K562 (cell line): ENCODE results near the gene ALS2CL. TPM values are rescaled to one million over a fixed set of nuclear protein-coding genes. Genes with fewer than 3 reads are reported as not detected.

Source experiments
- ATAC-seq: fragments of 200-7000 bp; cut with Tn5 transposase; 3 replicates; pipeline ENCODE4 v1.9.1; 2020; ENCODE audit warnings: moderate library complexity
- BruUV-seq: library from RNA; stranded (reverse); fragments of 400-500 nt; replicated peaks from 2 replicates; lab custom pipeline; 2021; lab: Mats Ljungman, UMichigan
- CTCF ChIA-PET: fragments of 300-600 bp; formaldehyde crosslinking; extraction: SDS; loops from one replicate; lab custom pipeline; 2021; ENCODE audit warnings: low intra/inter-chr PET ratio; lab: Yijun Ruan, JAX
- POLR2A ChIA-PET: fragments of 300-600, 350-650 bp; sonication (Branson Sonifier 250); formaldehyde crosslinking; extraction: SDS; loops from one replicate; lab custom pipeline; 2021; ENCODE audit warnings: antibody characterized with exemption, inconsistent platforms; lab: Yijun Ruan, JAX
- DNase-seq, 4 experiments: peaks; one replicate each; pipeline versions ENCODE4 v3.0.0 to v3.0.0-alpha.2; 2011 to 2018; ENCODE audit warnings: low spot score in 3 of 4, mixed read lengths in 3 of 4; ENCODE audit errors: extremely low read depth in 1 of 4
- FAIRE-seq: peaks from 2 replicates; lab custom pipeline; 2011; peaks lifted over from hg19 to GRCh38; lab: Jason Lieb, UNC
- H2AFZ ChIP-seq: 2 replicates; pipeline ENCODE4 v1.6.0; 2011; ENCODE audit warnings: low read depth, low read length, control low read depth, inconsistent platforms
- H3K27ac ChIP-seq: fragments of 200-600 bp; 3 replicates; pipeline ENCODE4 v1.8.0; 2011; ENCODE audit warnings: low read depth, mild to moderate bottlenecking, control low read depth, inconsistent platforms, low read length, moderate library complexity, mixed read lengths; ENCODE audit errors: extremely low read depth
- H3K27me3 ChIP-seq, 2 experiments: fragments of 300-600 bp in 1 of 2; 2 replicates in 1 of 2; 3 replicates in 1 of 2; pipeline versions ENCODE4 v1.6.0 to v1.8.0; 2011; ENCODE audit warnings: inconsistent platforms in 2 of 2, low read length in 2 of 2, mild to moderate bottlenecking in 1 of 2, mixed read lengths in 1 of 2, moderate library complexity in 1 of 2; ENCODE audit not compliant: control insufficient read depth in 2 of 2, insufficient read depth in 2 of 2
- H3K36me3 ChIP-seq: fragments of 300-600 bp; 3 replicates; pipeline ENCODE4 v1.8.0; 2011; ENCODE audit warnings: mild to moderate bottlenecking, low read length, inconsistent platforms; ENCODE audit not compliant: control insufficient read depth, insufficient read depth
- H3K4me1 ChIP-seq, 2 experiments: fragments of 200-600 bp in 1 of 2; replicated peaks in 1 of 2; 2 replicates in 1 of 2; 3 replicates in 1 of 2; pipeline versions ENCODE4 v1.5.1 to v1.8.0; 2011; ENCODE audit warnings: inconsistent platforms in 2 of 2, low read length in 2 of 2, mild to moderate bottlenecking in 1 of 2, mixed read lengths in 1 of 2, moderate library complexity in 1 of 2; ENCODE audit not compliant: control insufficient read depth in 2 of 2, insufficient read depth in 2 of 2
- H3K4me2 ChIP-seq: 2 replicates; pipeline ENCODE4 v1.6.1; 2011; ENCODE audit warnings: low read length, control low read depth, inconsistent platforms, mixed read lengths; ENCODE audit not compliant: insufficient read depth
- H3K4me3 ChIP-seq: fragments of 200-600 bp; sonication (generic), shearing (Covaris generic); 2 replicates; pipeline ENCODE4 v1.5.1; 2016; ENCODE audit warnings: control low read depth, inconsistent platforms
- H3K79me2 ChIP-seq: fragments of 200-600 bp; 3 replicates; pipeline ENCODE4 v1.8.0; 2011; ENCODE audit warnings: low read length, inconsistent platforms; ENCODE audit not compliant: control insufficient read depth, insufficient read depth
- H3K9ac ChIP-seq, 2 experiments: 2 replicates each; pipeline versions ENCODE4 v1.6.0 to v1.6.1; 2011; ENCODE audit warnings: low read depth in 2 of 2, low read length in 2 of 2, control low read depth in 1 of 2, inconsistent platforms in 1 of 2, mild to moderate bottlenecking in 1 of 2, mixed read lengths in 1 of 2; ENCODE audit not compliant: insufficient read depth in 1 of 2
- H3K9me1 ChIP-seq: one replicate; pipeline ENCODE4 v1.6.0; 2011; ENCODE audit warnings: inconsistent platforms, mild to moderate bottlenecking, low read length, moderate library complexity; ENCODE audit not compliant: control insufficient read depth, insufficient read depth
- H3K9me3 ChIP-seq: replicated peaks from 2 replicates; pipeline ENCODE4 v1.5.1; 2011; ENCODE audit warnings: low read depth, low read length, inconsistent platforms; ENCODE audit not compliant: control insufficient read depth, insufficient read depth
- H4K20me1 ChIP-seq: replicated peaks from 2 replicates; pipeline ENCODE4 v1.6.1; 2011; ENCODE audit warnings: low read length, inconsistent platforms, mixed read lengths; ENCODE audit not compliant: control insufficient read depth, insufficient read depth
- EP400 ChIP-seq: fragments of 450-650 bp; IDR thresholded peaks from 2 replicates; pipeline ENCODE4 v1.6.1; 2017; ENCODE audit warnings: antibody characterized with exemption, mild to moderate bottlenecking, moderate library complexity
- PKNOX1 ChIP-seq: fragments of 450-650 bp; IDR thresholded peaks from 2 replicates; pipeline ENCODE4 v1.6.1; 2016
- WGBS: fragments of 100-300 bp; shearing (Covaris generic); methylation state at CpG from one replicate; pipeline ENCODE4 v1.1.6; 2016; ENCODE audit warnings: low coverage, mixed read lengths; ENCODE audit not compliant: insufficient coverage; ENCODE audit errors: missing lambda C conversion rate; 5-methylcytosine and 5-hydroxymethylcytosine counted together
- in situ Hi-C: fragments of 300-500 bp; cut with MboI; formaldehyde crosslinking; loops from 4 replicates; pipeline ENCODE4 v1.15.0; 2018; ENCODE audit warnings: inconsistent platforms, mixed read lengths
- intact Hi-C: fragments of 100-400 bp; cut with micrococcal nuclease; formaldehyde crosslinking; loops from 2 replicates; pipeline ENCODE4 v1.14.2; 2022
- polyA plus RNA-seq, 8 experiments: library from polyadenylated mRNA; depleted of rRNA in 4 of 8; stranded (reverse) in 5 of 8; unstranded in 3 of 8; fragments of >200 nt; fragmentation: Nextera tagmentation in 2 of 8; fragmentation: Illumina TruSeq in 1 of 8; extraction: Ambion mirVana in 2 of 8; extraction: Trizol in 1 of 8; gene quantifications; 2 replicates each; pipeline versions ENCODE4 v1.2.1 to v1.2.3, GENCODE V29; 2011 to 2014; ENCODE audit warnings: inconsistent platforms in 1 of 8, missing spikeins in 1 of 8
- total RNA-seq, 7 experiments: library from RNA; depleted of rRNA in 6 of 7; stranded (reverse); fragments of >200 nt in 6 of 7; fragmentation: Illumina TruSeq in 2 of 7; extraction: Trizol in 2 of 7; gene quantifications; 2 replicates each; pipeline versions ENCODE4 v1.2.1 to v1.2.3, GENCODE V29; 2011 to 2021; ENCODE audit warnings: low replicate concordance in 1 of 7

The ALS2CL gene
- total and polyA plus RNA-seq, 9 of the 15 experiments (the other 6 are each of a cell fraction or from before 2014, with no cell fraction given) = 0.03 to 0.13 (median 0.05) TPM; not detected in 3

- no peak for ATAC-seq
- in situ Hi-C loops = no loop called here
- no peak overlapping the region for H2AFZ ChIP-seq
- H3K27me3 ChIP-seq = peaks cover 18 to 94% of the 10 kb centered on the region in 2 experiments
- H3K9me1 ChIP-seq = no peaks in the 10 kb centered on the region
- H3K79me2 ChIP-seq = no peaks in the 10 kb centered on the region
- no peak for TF ChIP-seq EP400
- TF ChIP-seq PKNOX1 = 0 out of 2 replicates have a peak, but pooled peaks have one; percentile 1
- TF ChIP-seq, all 486 proteins: peak for 1
- BruUV-seq = no TSS peak
- Histone ChIP-seq H3K36me3 (no peaks in the 10 kb centered on the region), H3K9ac (no peak overlapping the region), H3K4me3 (no peak overlapping the region), H4K20me1 (peaks cover 13% of the 10 kb centered on the region; the same call in 1 of the 2 replicates), H3K9me3 (no peaks in the 10 kb centered on the region), H3K4me1 (no peaks in the 10 kb centered on the region), H3K4me2 (no peak overlapping the region), H3K27ac (no peak overlapping the region)
- ChIA-PET CTCF (no interaction called here), POLR2A (interaction anchor here (0.6 to 1.7 kb wide), 3 partner anchors 9 to 23 kb away, joined by 3 to 4 read pairs (median 3); no protein-coding TSS in a partner anchor)
- intact Hi-C loops = no loop called here
- DNase-seq (peak in 1 of 4 experiments; percentile 7), FAIRE-seq (no peak)
- 3% methylated on average over 6 of the region's 6 CpGs for WGBS
Observed at GRCh38 chr3:46664188-46664970, 29.1 kb downstream of the ALS2CL start.
